ENCODE data around the gene FSTL4.

GRCh38 chr5:133611357-133612248, 738 bp downstream of the FSTL4 start:
- no peak for TF ChIP-seq CTCF (conservative IDR thresholded peaks at IDR 0.05; ENCODE audit: low read depth, low read length)
- TF ChIP-seq BHLHE40 (IDR thresholded peaks at IDR 0.05; ENCODE audit: low read depth, low read length): no peak
- TF ChIP-seq MXI1 (IDR thresholded peaks at IDR 0.05; ENCODE audit: borderline replicate concordance, low read depth, low read length): no peak

Measured in IMR-90 (cell line).